K562 (cell line): ENCODE results near the gene ST3GAL5. TPM values are rescaled to one million over a fixed set of nuclear protein-coding genes. Genes with fewer than 3 reads are reported as not detected.

Experiments used
- ESRRB ChIP-seq: fragments of 250-450 bp; sonication (Bioruptor Pico); IDR thresholded peaks from 2 replicates; pipeline ENCODE4 v1.5.0; 2020; ENCODE audit warnings: mild to moderate bottlenecking, moderate library complexity, borderline replicate concordance
- ZBED1 ChIP-seq: IDR thresholded peaks from 2 replicates; pipeline ENCODE4 v1.6.1; 2014
- polyA plus RNA-seq, 8 experiments: library from polyadenylated mRNA; depleted of rRNA in 4 of 8; stranded (reverse) in 5 of 8; unstranded in 3 of 8; fragments of >200 nt; fragmentation: Nextera tagmentation in 2 of 8; fragmentation: Illumina TruSeq in 1 of 8; extraction: Ambion mirVana in 2 of 8; extraction: Trizol in 1 of 8; gene quantifications; 2 replicates each; pipeline versions ENCODE4 v1.2.1 to v1.2.3, GENCODE V29; 2011 to 2014; ENCODE audit warnings: inconsistent platforms in 1 of 8, missing spikeins in 1 of 8
- total RNA-seq, 7 experiments: library from RNA; depleted of rRNA in 6 of 7; stranded (reverse); fragments of >200 nt in 6 of 7; fragmentation: Illumina TruSeq in 2 of 7; extraction: Trizol in 2 of 7; gene quantifications; 2 replicates each; pipeline versions ENCODE4 v1.2.1 to v1.2.3, GENCODE V29; 2011 to 2021; ENCODE audit warnings: low replicate concordance in 1 of 7
- TF ChIP-seq, protein P1 (sequence below): fragments of 250-450 bp; sonication (Bioruptor Pico); IDR thresholded peaks from 2 replicates; pipeline ENCODE4 v1.4.0; 2020; ENCODE audit warnings: borderline replicate concordance
- TF ChIP-seq, protein P2 (sequence below): sonication (generic); formaldehyde crosslinking; IDR thresholded peaks from 2 replicates; pipeline ENCODE4 v1.8.0; 2023; ENCODE audit warnings: mild to moderate bottlenecking, missing genetic modification reagents
- TF ChIP-seq, protein P3 (sequence below), 2 experiments: fragments of 450-650 bp; formaldehyde crosslinking in 1 of 2; IDR thresholded peaks; 2 replicates each; pipeline versions ENCODE4 v1.4.0 to v1.6.1; 2014 to 2020; ENCODE audit warnings: mild to moderate bottlenecking in 2 of 2, borderline replicate concordance in 1 of 2, low read depth in 1 of 2
- TF ChIP-seq, protein P4 (sequence below): fragments of 450-650 bp; IDR thresholded peaks from 2 replicates; pipeline ENCODE4 v1.6.1; 2016

The ST3GAL5 gene
- total and polyA plus RNA-seq, 9 of the 15 experiments (the other 6 are each of a cell fraction or from before 2014, with no cell fraction given), result 1.6 to 10.0 (median 4.2) TPM

DNA sequence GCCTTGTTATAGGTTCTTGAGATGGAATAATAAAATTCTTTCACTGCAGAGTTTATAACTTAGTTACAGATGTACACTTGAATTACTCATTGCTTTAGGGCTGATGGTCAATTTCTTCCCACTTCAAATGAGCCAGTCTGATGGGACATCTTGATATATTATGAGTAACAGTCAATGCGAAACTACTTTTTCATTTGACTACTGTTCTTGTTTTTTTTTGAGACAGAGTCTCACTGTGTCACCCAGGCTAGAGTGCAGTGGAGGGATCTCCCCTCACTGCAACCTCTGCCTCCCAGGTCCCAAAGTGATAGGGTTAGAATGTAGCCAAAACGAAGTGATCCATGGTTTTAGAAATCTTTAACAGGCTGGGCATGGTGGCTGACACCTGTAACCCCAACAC is 57.1 kb downstream of the ST3GAL5 start (continued):
- TF ChIP-seq, protein P1, sequence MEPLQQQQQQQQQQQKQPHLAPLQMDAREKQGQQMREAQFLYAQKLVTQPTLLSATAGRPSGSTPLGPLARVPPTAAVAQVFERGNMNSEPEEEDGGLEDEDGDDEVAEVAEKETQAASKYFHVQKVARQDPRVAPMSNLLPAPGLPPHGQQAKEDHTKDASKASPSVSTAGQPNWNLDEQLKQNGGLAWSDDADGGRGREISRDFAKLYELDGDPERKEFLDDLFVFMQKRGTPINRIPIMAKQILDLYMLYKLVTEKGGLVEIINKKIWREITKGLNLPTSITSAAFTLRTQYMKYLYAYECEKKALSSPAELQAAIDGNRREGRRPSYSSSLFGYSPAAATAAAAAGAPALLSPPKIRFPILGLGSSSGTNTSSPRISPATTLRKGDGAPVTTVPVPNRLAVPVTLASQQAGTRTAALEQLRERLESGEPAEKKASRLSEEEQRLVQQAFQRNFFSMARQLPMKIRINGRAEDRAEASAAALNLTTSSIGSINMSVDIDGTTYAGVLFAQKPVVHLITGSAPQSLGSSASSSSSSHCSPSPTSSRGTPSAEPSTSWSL (CRISPR knock-in tag), result no peak
- TF ChIP-seq ZBED1 (no peak), ESRRB (no peak)
- TF ChIP-seq, protein P2, sequence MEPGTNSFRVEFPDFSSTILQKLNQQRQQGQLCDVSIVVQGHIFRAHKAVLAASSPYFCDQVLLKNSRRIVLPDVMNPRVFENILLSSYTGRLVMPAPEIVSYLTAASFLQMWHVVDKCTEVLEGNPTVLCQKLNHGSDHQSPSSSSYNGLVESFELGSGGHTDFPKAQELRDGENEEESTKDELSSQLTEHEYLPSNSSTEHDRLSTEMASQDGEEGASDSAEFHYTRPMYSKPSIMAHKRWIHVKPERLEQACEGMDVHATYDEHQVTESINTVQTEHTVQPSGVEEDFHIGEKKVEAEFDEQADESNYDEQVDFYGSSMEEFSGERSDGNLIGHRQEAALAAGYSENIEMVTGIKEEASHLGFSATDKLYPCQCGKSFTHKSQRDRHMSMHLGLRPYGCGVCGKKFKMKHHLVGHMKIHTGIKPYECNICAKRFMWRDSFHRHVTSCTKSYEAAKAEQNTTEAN (CRISPR knock-in tag), result no peak
- TF ChIP-seq, protein P3, sequence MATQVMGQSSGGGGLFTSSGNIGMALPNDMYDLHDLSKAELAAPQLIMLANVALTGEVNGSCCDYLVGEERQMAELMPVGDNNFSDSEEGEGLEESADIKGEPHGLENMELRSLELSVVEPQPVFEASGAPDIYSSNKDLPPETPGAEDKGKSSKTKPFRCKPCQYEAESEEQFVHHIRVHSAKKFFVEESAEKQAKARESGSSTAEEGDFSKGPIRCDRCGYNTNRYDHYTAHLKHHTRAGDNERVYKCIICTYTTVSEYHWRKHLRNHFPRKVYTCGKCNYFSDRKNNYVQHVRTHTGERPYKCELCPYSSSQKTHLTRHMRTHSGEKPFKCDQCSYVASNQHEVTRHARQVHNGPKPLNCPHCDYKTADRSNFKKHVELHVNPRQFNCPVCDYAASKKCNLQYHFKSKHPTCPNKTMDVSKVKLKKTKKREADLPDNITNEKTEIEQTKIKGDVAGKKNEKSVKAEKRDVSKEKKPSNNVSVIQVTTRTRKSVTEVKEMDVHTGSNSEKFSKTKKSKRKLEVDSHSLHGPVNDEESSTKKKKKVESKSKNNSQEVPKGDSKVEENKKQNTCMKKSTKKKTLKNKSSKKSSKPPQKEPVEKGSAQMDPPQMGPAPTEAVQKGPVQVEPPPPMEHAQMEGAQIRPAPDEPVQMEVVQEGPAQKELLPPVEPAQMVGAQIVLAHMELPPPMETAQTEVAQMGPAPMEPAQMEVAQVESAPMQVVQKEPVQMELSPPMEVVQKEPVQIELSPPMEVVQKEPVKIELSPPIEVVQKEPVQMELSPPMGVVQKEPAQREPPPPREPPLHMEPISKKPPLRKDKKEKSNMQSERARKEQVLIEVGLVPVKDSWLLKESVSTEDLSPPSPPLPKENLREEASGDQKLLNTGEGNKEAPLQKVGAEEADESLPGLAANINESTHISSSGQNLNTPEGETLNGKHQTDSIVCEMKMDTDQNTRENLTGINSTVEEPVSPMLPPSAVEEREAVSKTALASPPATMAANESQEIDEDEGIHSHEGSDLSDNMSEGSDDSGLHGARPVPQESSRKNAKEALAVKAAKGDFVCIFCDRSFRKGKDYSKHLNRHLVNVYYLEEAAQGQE (IDR thresholded peaks at IDR 0.05; ENCODE audit: borderline replicate concordance), result no peak
- TF ChIP-seq, protein P3 (CRISPR knock-in tag; IDR thresholded peaks at IDR 0.05; ENCODE audit: low read depth), result no peak
- TF ChIP-seq, protein P4, sequence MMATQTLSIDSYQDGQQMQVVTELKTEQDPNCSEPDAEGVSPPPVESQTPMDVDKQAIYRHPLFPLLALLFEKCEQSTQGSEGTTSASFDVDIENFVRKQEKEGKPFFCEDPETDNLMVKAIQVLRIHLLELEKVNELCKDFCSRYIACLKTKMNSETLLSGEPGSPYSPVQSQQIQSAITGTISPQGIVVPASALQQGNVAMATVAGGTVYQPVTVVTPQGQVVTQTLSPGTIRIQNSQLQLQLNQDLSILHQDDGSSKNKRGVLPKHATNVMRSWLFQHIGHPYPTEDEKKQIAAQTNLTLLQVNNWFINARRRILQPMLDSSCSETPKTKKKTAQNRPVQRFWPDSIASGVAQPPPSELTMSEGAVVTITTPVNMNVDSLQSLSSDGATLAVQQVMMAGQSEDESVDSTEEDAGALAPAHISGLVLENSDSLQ, result no peak
